T-helper 1 cell treated with Interleukin-12 subunit alpha and Interleukin-12 subunit beta and Interleukin-4 antibody, amounts not matched to agents 30 μg/mL and 1 μg/mL, for 36 hours (primary cell): ENCODE data around the gene ANTXR1.

ENCODE experiments used
- H3K27ac Mint-ChIP-seq: one replicate; pipeline ENCODE4 v1.8.0; 2021; ENCODE audit warnings: mild to moderate bottlenecking, mixed read lengths
- H3K27me3 Mint-ChIP-seq: one replicate; pipeline ENCODE4 v1.8.0; 2021; ENCODE audit warnings: low read depth, mixed read lengths
- H3K36me3 Mint-ChIP-seq: one replicate; pipeline ENCODE4 v1.8.0; 2021; ENCODE audit warnings: low read depth, mixed read lengths
- H3K4me1 Mint-ChIP-seq: one replicate; pipeline ENCODE4 v1.8.0; 2021; ENCODE audit warnings: low read depth, mixed read lengths
- H3K4me3 Mint-ChIP-seq: one replicate; pipeline ENCODE4 v1.8.0; 2021; ENCODE audit warnings: mild to moderate bottlenecking, moderate library complexity, mixed read lengths
- H3K9me3 Mint-ChIP-seq: one replicate; pipeline ENCODE4 v1.8.0; 2021; ENCODE audit warnings: mixed read lengths

Gene ANTXR1

GRCh38 chr2:69178756-69179155 is 165.8 kb downstream of the ANTXR1 start:
- peaks cover 19% of the 10 kb centered on the region for H3K27me3 Mint-ChIP-seq
- no peak overlapping the region for H3K4me3 Mint-ChIP-seq
- H3K4me1 Mint-ChIP-seq = peaks cover 3% of the 10 kb centered on the region

GRCh38 chr2:69180227-69180626 is 167.2 kb downstream of the ANTXR1 start:
- H3K4me3 Mint-ChIP-seq = no peak overlapping the region
- H3K27me3 Mint-ChIP-seq = peaks cover 19% of the 10 kb centered on the region
- no peaks in the 10 kb centered on the region for H3K9me3 Mint-ChIP-seq

More at GRCh38 chr2:69178756-69179155, 165.8 kb downstream of the ANTXR1 start:
- Mint-ChIP-seq H3K36me3 (no peaks in the 10 kb centered on the region), H3K9me3 (no peaks in the 10 kb centered on the region), H3K27ac (no peak overlapping the region)

GRCh38 chr2:69180974-69181373 is 168.0 kb downstream of the ANTXR1 start:
- H3K9me3 Mint-ChIP-seq = no peaks in the 10 kb centered on the region
- H3K4me3 Mint-ChIP-seq = no peak overlapping the region
- H3K27me3 Mint-ChIP-seq = peaks cover 19% of the 10 kb centered on the region
- H3K27ac Mint-ChIP-seq = no peak overlapping the region
- H3K36me3 Mint-ChIP-seq = no peaks in the 10 kb centered on the region
- peaks cover 3% of the 10 kb centered on the region for H3K4me1 Mint-ChIP-seq

More at GRCh38 chr2:69180227-69180626, 167.2 kb downstream of the ANTXR1 start:
- no peak overlapping the region for H3K27ac Mint-ChIP-seq
- peaks cover 3% of the 10 kb centered on the region for H3K4me1 Mint-ChIP-seq
- H3K36me3 Mint-ChIP-seq = no peaks in the 10 kb centered on the region

GRCh38 chr2:69181806-69182427 is 168.9 kb downstream of the ANTXR1 start:
- H3K27ac Mint-ChIP-seq = no peak overlapping the region
- H3K4me3 Mint-ChIP-seq = no peak overlapping the region
- H3K36me3 Mint-ChIP-seq = no peaks in the 10 kb centered on the region
- no peaks in the 10 kb centered on the region for H3K9me3 Mint-ChIP-seq
- H3K27me3 Mint-ChIP-seq = peaks cover 19% of the 10 kb centered on the region
- peaks cover 3% of the 10 kb centered on the region for H3K4me1 Mint-ChIP-seq

- Mint-ChIP-seq H3K36me3 (no peaks in the 10 kb centered on the region), H3K9me3 (no peaks in the 10 kb centered on the region), H3K4me3 (no peak overlapping the region), H3K27me3 (peaks cover 14% of the 10 kb centered on the region), H3K27ac (no peak overlapping the region), H3K4me1 (no peaks in the 10 kb centered on the region)
These were observed 170.7 kb downstream of the ANTXR1 start for GRCh38 chr2:69183659-69184058.

- H3K27me3 Mint-ChIP-seq = peaks cover 14% of the 10 kb centered on the region
- H3K4me3 Mint-ChIP-seq = no peak overlapping the region
- H3K9me3 Mint-ChIP-seq = no peaks in the 10 kb centered on the region
- H3K4me1 Mint-ChIP-seq = no peaks in the 10 kb centered on the region
- H3K27ac Mint-ChIP-seq = no peak overlapping the region
- H3K36me3 Mint-ChIP-seq = no peaks in the 10 kb centered on the region
These were observed 171.2 kb downstream of the ANTXR1 start for GRCh38 chr2:69184224-69184623.

- Mint-ChIP-seq H3K27me3 (peaks cover 13% of the 10 kb centered on the region), H3K4me1 (no peaks in the 10 kb centered on the region), H3K27ac (no peak overlapping the region), H3K4me3 (no peak overlapping the region), H3K36me3 (no peaks in the 10 kb centered on the region), H3K9me3 (no peaks in the 10 kb centered on the region)
These were observed 172.8 kb downstream of the ANTXR1 start for GRCh38 chr2:69185807-69186206.

- Mint-ChIP-seq H3K27ac (no peak overlapping the region), H3K9me3 (no peaks in the 10 kb centered on the region), H3K4me1 (no peaks in the 10 kb centered on the region), H3K4me3 (no peak overlapping the region), H3K36me3 (no peaks in the 10 kb centered on the region), H3K27me3 (peaks cover 18% of the 10 kb centered on the region)
These were observed 173.6 kb downstream of the ANTXR1 start for GRCh38 chr2:69186614-69187013.

- H3K27me3 Mint-ChIP-seq = peaks cover 21% of the 10 kb centered on the region
- H3K4me3 Mint-ChIP-seq = no peak overlapping the region
- no peaks in the 10 kb centered on the region for H3K36me3 Mint-ChIP-seq
- H3K9me3 Mint-ChIP-seq = no peaks in the 10 kb centered on the region
- H3K27ac Mint-ChIP-seq = no peak overlapping the region
- H3K4me1 Mint-ChIP-seq = no peaks in the 10 kb centered on the region
These were observed 175.4 kb downstream of the ANTXR1 start for GRCh38 chr2:69188182-69188900.

- no peaks in the 10 kb centered on the region for H3K4me1 Mint-ChIP-seq
- no peak overlapping the region for H3K27ac Mint-ChIP-seq
- H3K36me3 Mint-ChIP-seq = no peaks in the 10 kb centered on the region
- peaks cover 24% of the 10 kb centered on the region for H3K27me3 Mint-ChIP-seq
- no peaks in the 10 kb centered on the region for H3K9me3 Mint-ChIP-seq
- no peak overlapping the region for H3K4me3 Mint-ChIP-seq
These were observed 177.9 kb downstream of the ANTXR1 start for GRCh38 chr2:69190743-69191404.

- H3K27me3 Mint-ChIP-seq = peaks cover 24% of the 10 kb centered on the region
- no peak overlapping the region for H3K27ac Mint-ChIP-seq
- no peaks in the 10 kb centered on the region for H3K36me3 Mint-ChIP-seq
- no peaks in the 10 kb centered on the region for H3K9me3 Mint-ChIP-seq
- H3K4me1 Mint-ChIP-seq = no peaks in the 10 kb centered on the region
- H3K4me3 Mint-ChIP-seq = no peak overlapping the region
These were observed 178.7 kb downstream of the ANTXR1 start for GRCh38 chr2:69191634-69192033.

- H3K27ac Mint-ChIP-seq = no peak overlapping the region
- no peak overlapping the region for H3K4me3 Mint-ChIP-seq
- H3K9me3 Mint-ChIP-seq = no peaks in the 10 kb centered on the region
- H3K27me3 Mint-ChIP-seq = peaks cover 24% of the 10 kb centered on the region
- no peaks in the 10 kb centered on the region for H3K4me1 Mint-ChIP-seq
- H3K36me3 Mint-ChIP-seq = no peaks in the 10 kb centered on the region
These were observed 179.4 kb downstream of the ANTXR1 start for GRCh38 chr2:69192176-69192945.

GRCh38 chr2:69195706-69196105 is 182.7 kb downstream of the ANTXR1 start:
- Mint-ChIP-seq H3K9me3 (no peaks in the 10 kb centered on the region), H3K4me1 (no peaks in the 10 kb centered on the region), H3K4me3 (no peak overlapping the region)

GRCh38 chr2:69196327-69197117 is 183.5 kb downstream of the ANTXR1 start:
- Mint-ChIP-seq H3K27ac (no peak overlapping the region), H3K4me1 (no peaks in the 10 kb centered on the region), H3K4me3 (no peak overlapping the region), H3K27me3 (peaks cover 14% of the 10 kb centered on the region), H3K36me3 (no peaks in the 10 kb centered on the region), H3K9me3 (no peaks in the 10 kb centered on the region)

More at GRCh38 chr2:69195706-69196105, 182.7 kb downstream of the ANTXR1 start:
- Mint-ChIP-seq H3K27ac (no peak overlapping the region), H3K27me3 (peaks cover 18% of the 10 kb centered on the region), H3K36me3 (no peaks in the 10 kb centered on the region)
